IMR-90 (cell line): ENCODE data around the gene RAB25. TPM values are rescaled to one million over a fixed set of nuclear protein-coding genes. Genes with fewer than 3 reads are reported as not detected.

ENCODE experiments used
- ATAC-seq: fragments of 200-7000 bp; cut with Tn5 transposase; 2 replicates; pipeline ENCODE4 v1.9.1; 2020; ENCODE audit warnings: low read depth, mild to moderate bottlenecking, moderate library complexity
- BruUV-seq: library from RNA; stranded (reverse); fragments of 400-500 nt; replicated peaks from 2 replicates; lab custom pipeline; 2021; lab: Mats Ljungman, UMichigan
- CTCF ChIA-PET: fragments of 300-600 bp; formaldehyde crosslinking; extraction: SDS; loops from one replicate; lab custom pipeline; 2021; ENCODE audit warnings: antibody characterized with exemption; lab: Yijun Ruan, JAX
- POLR2A ChIA-PET: fragments of 300-600 bp; sonication (Branson Sonifier 250); formaldehyde crosslinking; loops from one replicate; lab custom pipeline; 2022; ENCODE audit warnings: antibody characterized with exemption; ENCODE audit not compliant: unreplicated experiment; lab: Charles Lee
- DNase-seq: peaks from one replicate; pipeline ENCODE4 v3.0.0; 2013
- H2AFZ ChIP-seq: replicated peaks from 2 replicates; pipeline ENCODE3; 2013; ENCODE audit warnings: low read length, mild to moderate bottlenecking; ENCODE audit not compliant: poor library complexity
- H2AK5ac ChIP-seq: 2 replicates; pipeline ENCODE4 v1.6.1; 2013; ENCODE audit warnings: low read depth, low read length, inconsistent platforms
- H2AK9ac ChIP-seq: replicated peaks from 2 replicates; pipeline ENCODE3; 2013; ENCODE audit warnings: mild to moderate bottlenecking, low read depth, low read length, moderate library complexity; ENCODE audit not compliant: poor library complexity
- H2BK120ac ChIP-seq: 2 replicates; pipeline ENCODE4 v1.6.1; 2013; ENCODE audit warnings: low read depth, low read length, inconsistent platforms
- H2BK15ac ChIP-seq: 3 replicates; pipeline ENCODE4 v1.6.1; 2013; ENCODE audit warnings: low read depth, low read length, inconsistent platforms
- H2BK20ac ChIP-seq: 2 replicates; pipeline ENCODE4 v1.6.1; 2013; ENCODE audit warnings: low read depth, mild to moderate bottlenecking, inconsistent platforms, low read length, moderate library complexity
- H2BK5ac ChIP-seq: 2 replicates; pipeline ENCODE4 v1.6.1; 2013; ENCODE audit warnings: mild to moderate bottlenecking, low read depth, low read length, inconsistent platforms; ENCODE audit not compliant: poor library complexity, severe bottlenecking
- H3K14ac ChIP-seq: replicated peaks from 2 replicates; pipeline ENCODE4 v1.6.1; 2013; ENCODE audit warnings: low read depth, low read length, inconsistent platforms
- H3K18ac ChIP-seq: 2 replicates; pipeline ENCODE4 v1.6.1; 2013; ENCODE audit warnings: low read depth, low read length, control low read depth
- H3K23ac ChIP-seq: 2 replicates; pipeline ENCODE4 v1.6.1; 2013; ENCODE audit warnings: low read depth, low read length, inconsistent platforms
- H3K27ac ChIP-seq: 2 replicates; pipeline ENCODE4 v1.5.1; 2013; ENCODE audit warnings: mild to moderate bottlenecking, control low read depth, low read length; ENCODE audit not compliant: insufficient read depth
- H3K27me3 ChIP-seq: 2 replicates; pipeline ENCODE4 v1.6.1; 2013; ENCODE audit warnings: low read length; ENCODE audit not compliant: control insufficient read depth, insufficient read depth
- H3K36me3 ChIP-seq: 2 replicates; pipeline ENCODE4 v1.6.1; 2013; ENCODE audit warnings: low read length, mixed read lengths; ENCODE audit not compliant: control insufficient read depth, insufficient read depth
- H3K4ac ChIP-seq: 2 replicates; pipeline ENCODE4 v1.6.1; 2013; ENCODE audit warnings: low read depth, low read length, inconsistent platforms
- H3K4me1 ChIP-seq: 2 replicates; pipeline ENCODE4 v1.6.1; 2013; ENCODE audit warnings: low read length, mixed read lengths; ENCODE audit not compliant: control insufficient read depth, insufficient read depth
- H3K4me2 ChIP-seq: 2 replicates; pipeline ENCODE4 v1.6.1; 2013; ENCODE audit warnings: low read depth, mild to moderate bottlenecking, control low read depth, low read length, moderate library complexity
- H3K4me3 ChIP-seq: 2 replicates; pipeline ENCODE4 v1.5.1; 2013; ENCODE audit warnings: low read depth, mild to moderate bottlenecking, control low read depth, low read length, moderate library complexity; ENCODE audit not compliant: insufficient read depth
- H3K56ac ChIP-seq: 2 replicates; pipeline ENCODE4 v1.6.1; 2013; ENCODE audit warnings: low read length, inconsistent platforms; ENCODE audit not compliant: insufficient read depth; ENCODE audit errors: extremely low read depth
- H3K79me1 ChIP-seq, 2 experiments: 2 replicates each; pipeline ENCODE4 v1.6.1; 2013; ENCODE audit warnings: low read length in 2 of 2, inconsistent platforms in 1 of 2, low read depth in 1 of 2
- H3K9ac ChIP-seq: 2 replicates; pipeline ENCODE4 v1.6.1; 2013; ENCODE audit warnings: low read depth, low read length, control low read depth
- H3K9me1 ChIP-seq: 2 replicates; pipeline ENCODE4 v1.6.1; 2013; ENCODE audit warnings: low read length, inconsistent platforms; ENCODE audit not compliant: insufficient read depth
- H3K9me3 ChIP-seq: 2 replicates; pipeline ENCODE4 v1.6.1; 2013; ENCODE audit warnings: low read length; ENCODE audit not compliant: control insufficient read depth, insufficient read depth
- H4K20me1 ChIP-seq: 2 replicates; pipeline ENCODE4 v1.6.1; 2013; ENCODE audit warnings: low read length, inconsistent platforms; ENCODE audit not compliant: insufficient read depth
- H4K5ac ChIP-seq: 2 replicates; pipeline ENCODE4 v1.6.1; 2013; ENCODE audit warnings: mild to moderate bottlenecking, low read depth, low read length, control low read depth
- H4K8ac ChIP-seq, 2 experiments: 2 replicates each; pipeline ENCODE4 v1.6.1; 2013; ENCODE audit warnings: low read depth in 2 of 2, low read length in 2 of 2, control low read depth in 1 of 2, inconsistent platforms in 1 of 2
- H4K91ac ChIP-seq: 2 replicates; pipeline ENCODE4 v1.6.1; 2013; ENCODE audit warnings: low read depth, low read length, inconsistent platforms; ENCODE audit not compliant: insufficient read depth
- BHLHE40 ChIP-seq: fragments of 150-350 bp; IDR thresholded peaks from 2 replicates; pipeline ENCODE4 v1.6.1; 2016; ENCODE audit warnings: mild to moderate bottlenecking, low read depth, low read length
- CEBPB ChIP-seq: IDR thresholded peaks from 2 replicates; pipeline ENCODE4 v1.6.1; 2012; ENCODE audit warnings: low read depth, low read length, improper control_type of control experiment
- CHD1 ChIP-seq: IDR thresholded peaks from 2 replicates; pipeline ENCODE4 v1.6.1; 2012; ENCODE audit warnings: low read depth, low read length, improper control_type of control experiment
- FOS ChIP-seq: fragments of 150-350 bp; IDR thresholded peaks from 2 replicates; pipeline ENCODE4 v1.6.1; 2016; ENCODE audit warnings: low read depth, low read length
- MAFK ChIP-seq: IDR thresholded peaks from 2 replicates; pipeline ENCODE4 v1.6.1; 2012; ENCODE audit warnings: low read depth, low read length, improper control_type of control experiment
- MAZ ChIP-seq: IDR thresholded peaks from 2 replicates; pipeline ENCODE4 v1.6.1; 2012; ENCODE audit warnings: low read depth, mild to moderate bottlenecking, low read length, improper control_type of control experiment, moderate library complexity, borderline replicate concordance
- MXI1 ChIP-seq: IDR thresholded peaks from 2 replicates; pipeline ENCODE4 v1.6.1; 2012; ENCODE audit warnings: low read depth, mild to moderate bottlenecking, low read length, moderate library complexity, borderline replicate concordance
- NFE2L2 ChIP-seq: fragments of 150-350 bp; IDR thresholded peaks from 2 replicates; pipeline ENCODE4 v1.6.1; 2016; ENCODE audit warnings: low read depth, mild to moderate bottlenecking, low read length
- POLR2A ChIP-seq: IDR thresholded peaks from 2 replicates; pipeline ENCODE4 v1.6.1; 2012; ENCODE audit warnings: mild to moderate bottlenecking, low read depth, low read length
- RCOR1 ChIP-seq: IDR thresholded peaks from 2 replicates; pipeline ENCODE4 v1.6.1; 2012; ENCODE audit warnings: mild to moderate bottlenecking, low read length, improper control_type of control experiment; ENCODE audit not compliant: insufficient replicate concordance
- RFX5 ChIP-seq: IDR thresholded peaks from 2 replicates; pipeline ENCODE4 v1.8.0; 2012; ENCODE audit warnings: low read depth, mild to moderate bottlenecking, low read length, moderate library complexity
- WGBS, 2 experiments: methylation state at CpG; one replicate each; pipeline versions ENCODE4 v1.1.5 to v1.1.7; 2013; ENCODE audit warnings: missing lambda C conversion rate in 2 of 2; ENCODE audit not compliant: insufficient read length in 1 of 2; ENCODE audit errors: extremely low coverage in 2 of 2; 5-methylcytosine and 5-hydroxymethylcytosine counted together
- dilution Hi-C: fragments of 300-500 bp; cut with HindIII; formaldehyde crosslinking; loops from one replicate; pipeline ENCODE4 v1.14.3; 2018; ENCODE audit warnings: low sequenced_read_pairs; ENCODE audit not compliant: unreplicated experiment
- in situ Hi-C: fragments of 300-500 bp; cut with MboI; formaldehyde crosslinking; loops from 3 replicates; pipeline ENCODE4 v1.14.3; 2019; ENCODE audit warnings: low sequenced_read_pairs, inconsistent platforms, mixed read lengths
- intact Hi-C: fragments of 100-400 bp; cut with micrococcal nuclease; formaldehyde crosslinking; loops from 2 replicates; pipeline ENCODE4 v1.10.0; 2022
- polyA plus RNA-seq, 3 experiments: library from polyadenylated mRNA; depleted of rRNA; stranded (reverse); fragments of >200 nt; gene quantifications; 2 replicates each; pipeline ENCODE4 v1.2.3, GENCODE V29; 2012; ENCODE audit warnings: low replicate concordance in 1 of 3
- total RNA-seq: library from RNA; depleted of rRNA; stranded (reverse); fragments of >200 nt; gene quantifications from 2 replicates; pipeline ENCODE4 v1.2.3, GENCODE V29; 2012
- TF ChIP-seq, protein P1 (sequence below): fragments of 150-350 bp; IDR thresholded peaks from 2 replicates; pipeline ENCODE4 v1.6.1; 2016; ENCODE audit warnings: low read depth, mild to moderate bottlenecking, low read length, moderate library complexity, borderline replicate concordance
- TF ChIP-seq, protein P2 (sequence below): fragments of 150-350 bp; IDR thresholded peaks from 2 replicates; pipeline ENCODE4 v1.6.1; 2017; ENCODE audit warnings: mild to moderate bottlenecking, antibody characterized with exemption, low read length, low read depth
- TF ChIP-seq, protein P3 (sequence below): conservative IDR thresholded peaks from 2 replicates; pipeline ENCODE4 v1.5.1; 2012; ENCODE audit warnings: mild to moderate bottlenecking, low read depth, low read length, improper control_type of control experiment

Gene RAB25
- total and polyA plus RNA-seq, 2 of the 4 experiments (the other 2 are of a cell fraction): not detected

DNA sequence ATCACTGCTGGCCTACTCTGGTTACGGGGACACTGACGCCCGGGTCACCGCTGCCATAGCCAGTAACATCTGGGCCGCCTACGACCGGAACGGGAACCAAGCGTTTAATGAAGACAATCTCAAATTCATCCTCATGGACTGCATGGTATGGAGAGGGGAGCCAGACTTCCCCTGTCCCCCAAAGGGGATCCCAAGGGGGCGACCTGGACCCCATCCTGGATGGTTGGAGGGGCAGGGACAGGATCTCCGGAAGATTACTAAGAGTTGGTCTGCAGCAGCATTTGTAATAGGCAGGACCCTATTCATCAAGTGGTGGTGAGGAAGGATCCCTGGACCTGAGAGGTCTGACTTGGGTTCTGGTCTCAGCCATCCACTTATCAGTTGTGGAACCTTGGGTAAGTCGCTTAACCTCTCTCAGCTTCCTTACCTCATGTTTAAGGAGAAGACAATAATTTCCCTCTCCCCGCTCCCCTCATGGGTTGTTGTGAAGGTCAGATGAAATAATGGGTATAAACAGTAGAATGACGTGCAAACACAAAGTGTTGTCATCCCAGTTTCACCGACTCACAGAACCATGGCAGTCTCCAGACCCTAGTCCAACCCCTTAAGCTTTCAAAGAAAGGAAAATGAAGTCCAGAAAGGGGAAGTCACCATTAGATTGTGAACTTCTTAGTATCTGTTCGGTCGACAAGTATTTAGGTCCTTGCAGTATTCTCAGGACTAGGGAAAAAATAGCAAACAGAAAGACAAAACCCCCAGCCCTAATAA lies 5.5 kb upstream of the RAB25 start:
- BruUV-seq: no TSS peak

More for the DNA sequence above, 5.5 kb upstream of the RAB25 start:
- ChIA-PET CTCF (no interaction called here), POLR2A (no interaction called here)
- DNase-seq (no peak), ATAC-seq (no peak)
- Histone ChIP-seq H2BK5ac (peak overlapping the region; percentile 89), H4K20me1 (no peaks in the 10 kb centered on the region), H3K36me3 (peaks cover 7% of the 10 kb centered on the region), H3K27me3 (no peaks in the 10 kb centered on the region), H2BK15ac (no peak overlapping the region), H3K23ac (peak overlapping the region; percentile 93), H2AK9ac (peak overlapping the region; percentile 92), H3K9me3 (no peaks in the 10 kb centered on the region), H3K9me1 (peaks cover 12% of the 10 kb centered on the region), H2BK120ac (no peak overlapping the region), H3K4me2 (peak overlapping the region; percentile 90), H3K9ac (peak overlapping the region; percentile 88), H3K27ac (peak overlapping the region; percentile 90), H3K14ac (peak overlapping the region; percentile 78), H3K18ac (no peak overlapping the region), H4K91ac (peak overlapping the region; percentile 57; the same call in 1 of the 2 replicates), H2BK20ac (no peak overlapping the region), H3K79me1 (peaks cover 30 to 56% of the 10 kb centered on the region in 2 experiments), H4K8ac (peak overlapping the region; percentile 52 to 95; a peak in 3 of 4 replicates), H3K4me1 (peaks cover 4% of the 10 kb centered on the region; the same call in 1 of the 2 replicates), H2AFZ (peak overlapping the region; percentile 97), H4K5ac (peak overlapping the region; percentile 31; the same call in 1 of the 2 replicates), H3K56ac (peak overlapping the region; percentile 32; the same call in 1 of the 2 replicates), H2AK5ac (peak overlapping the region; percentile 20), H3K4ac (peak overlapping the region; percentile 88), H3K4me3 (peak overlapping the region; percentile 83)
- in situ Hi-C loops (no loop called here), dilution Hi-C loops (no loop called here), intact Hi-C loops (no loop called here)
- no peak for TF ChIP-seq MAFK
- TF ChIP-seq RCOR1: no peak
- no peak for TF ChIP-seq CHD1
- TF ChIP-seq, protein P1, sequence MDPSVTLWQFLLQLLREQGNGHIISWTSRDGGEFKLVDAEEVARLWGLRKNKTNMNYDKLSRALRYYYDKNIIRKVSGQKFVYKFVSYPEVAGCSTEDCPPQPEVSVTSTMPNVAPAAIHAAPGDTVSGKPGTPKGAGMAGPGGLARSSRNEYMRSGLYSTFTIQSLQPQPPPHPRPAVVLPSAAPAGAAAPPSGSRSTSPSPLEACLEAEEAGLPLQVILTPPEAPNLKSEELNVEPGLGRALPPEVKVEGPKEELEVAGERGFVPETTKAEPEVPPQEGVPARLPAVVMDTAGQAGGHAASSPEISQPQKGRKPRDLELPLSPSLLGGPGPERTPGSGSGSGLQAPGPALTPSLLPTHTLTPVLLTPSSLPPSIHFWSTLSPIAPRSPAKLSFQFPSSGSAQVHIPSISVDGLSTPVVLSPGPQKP: no peak
- no peak for TF ChIP-seq CEBPB
- no peak for TF ChIP-seq BHLHE40
- TF ChIP-seq, protein P2, sequence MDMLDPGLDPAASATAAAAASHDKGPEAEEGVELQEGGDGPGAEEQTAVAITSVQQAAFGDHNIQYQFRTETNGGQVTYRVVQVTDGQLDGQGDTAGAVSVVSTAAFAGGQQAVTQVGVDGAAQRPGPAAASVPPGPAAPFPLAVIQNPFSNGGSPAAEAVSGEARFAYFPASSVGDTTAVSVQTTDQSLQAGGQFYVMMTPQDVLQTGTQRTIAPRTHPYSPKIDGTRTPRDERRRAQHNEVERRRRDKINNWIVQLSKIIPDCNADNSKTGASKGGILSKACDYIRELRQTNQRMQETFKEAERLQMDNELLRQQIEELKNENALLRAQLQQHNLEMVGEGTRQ: no peak
- no peak for TF ChIP-seq NFE2L2
- TF ChIP-seq MXI1: no peak
- no peak for TF ChIP-seq RFX5
- no peak for TF ChIP-seq MAZ
- TF ChIP-seq, protein P3, sequence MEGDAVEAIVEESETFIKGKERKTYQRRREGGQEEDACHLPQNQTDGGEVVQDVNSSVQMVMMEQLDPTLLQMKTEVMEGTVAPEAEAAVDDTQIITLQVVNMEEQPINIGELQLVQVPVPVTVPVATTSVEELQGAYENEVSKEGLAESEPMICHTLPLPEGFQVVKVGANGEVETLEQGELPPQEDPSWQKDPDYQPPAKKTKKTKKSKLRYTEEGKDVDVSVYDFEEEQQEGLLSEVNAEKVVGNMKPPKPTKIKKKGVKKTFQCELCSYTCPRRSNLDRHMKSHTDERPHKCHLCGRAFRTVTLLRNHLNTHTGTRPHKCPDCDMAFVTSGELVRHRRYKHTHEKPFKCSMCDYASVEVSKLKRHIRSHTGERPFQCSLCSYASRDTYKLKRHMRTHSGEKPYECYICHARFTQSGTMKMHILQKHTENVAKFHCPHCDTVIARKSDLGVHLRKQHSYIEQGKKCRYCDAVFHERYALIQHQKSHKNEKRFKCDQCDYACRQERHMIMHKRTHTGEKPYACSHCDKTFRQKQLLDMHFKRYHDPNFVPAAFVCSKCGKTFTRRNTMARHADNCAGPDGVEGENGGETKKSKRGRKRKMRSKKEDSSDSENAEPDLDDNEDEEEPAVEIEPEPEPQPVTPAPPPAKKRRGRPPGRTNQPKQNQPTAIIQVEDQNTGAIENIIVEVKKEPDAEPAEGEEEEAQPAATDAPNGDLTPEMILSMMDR: no peak
- no peak for TF ChIP-seq FOS
- no peak for TF ChIP-seq POLR2A
- WGBS, 2 experiments: no CpG with 5 or more reads among the region's 17 CpGs
